ENCODE results near the gene ISCA2.
A peak's percentile ranks its signal among the peaks of the same experiment; 100 is the strongest.
"Not testable (repeated sequence)": the region's sequence is repeated elsewhere in the genome, so short reads cannot be mapped to it uniquely, and the experiment has no call there.

The ISCA2 gene

GRCh38 chr14:74519316-74520074 lies 25.9 kb downstream of the ISCA2 start:
- no peak for DNase-seq
- in situ Hi-C loops (cut with HindIII; ENCODE audit: low pct_ligation_motif_present, low pct_unique_long_range_greater_than_20kb, low sequenced_read_pairs) = no loop called here

- in situ Hi-C loops (cut with HindIII; ENCODE audit: low pct_ligation_motif_present, low pct_unique_long_range_greater_than_20kb, low sequenced_read_pairs) = no loop called here
- no peak for DNase-seq
These were observed 28.2 kb downstream of the ISCA2 start for GRCh38 chr14:74521756-74522155.

GRCh38 chr14:74522740-74523139 lies 29.2 kb downstream of the ISCA2 start:
- in situ Hi-C loops (cut with HindIII; ENCODE audit: low pct_ligation_motif_present, low pct_unique_long_range_greater_than_20kb, low sequenced_read_pairs) = no loop called here
- no peak for DNase-seq

GRCh38 chr14:74524076-74524811 lies 30.7 kb downstream of the ISCA2 start:
- DNase-seq = no peak
- in situ Hi-C loops (cut with HindIII; ENCODE audit: low pct_ligation_motif_present, low pct_unique_long_range_greater_than_20kb, low sequenced_read_pairs) = no loop called here

GRCh38 chr14:74524812-74525135 lies 31.2 kb downstream of the ISCA2 start:
- in situ Hi-C loops (cut with HindIII; ENCODE audit: low pct_ligation_motif_present, low pct_unique_long_range_greater_than_20kb, low sequenced_read_pairs) = no loop called here
- no peak for DNase-seq

- no peak for DNase-seq
- in situ Hi-C loops (cut with HindIII; ENCODE audit: low pct_ligation_motif_present, low pct_unique_long_range_greater_than_20kb, low sequenced_read_pairs) = no loop called here
These were observed 31.8 kb downstream of the ISCA2 start for GRCh38 chr14:74525361-74525851.

- in situ Hi-C loops (cut with HindIII; ENCODE audit: low pct_ligation_motif_present, low pct_unique_long_range_greater_than_20kb, low sequenced_read_pairs) = no loop called here
- no peak for DNase-seq
These were observed 33.5 kb downstream of the ISCA2 start for GRCh38 chr14:74526854-74527585.

GRCh38 chr14:74527736-74528280 lies 34.2 kb downstream of the ISCA2 start:
- in situ Hi-C loops (cut with HindIII; ENCODE audit: low pct_ligation_motif_present, low pct_unique_long_range_greater_than_20kb, low sequenced_read_pairs) = no loop called here
- DNase-seq = no peak

- in situ Hi-C loops (cut with HindIII; ENCODE audit: low pct_ligation_motif_present, low pct_unique_long_range_greater_than_20kb, low sequenced_read_pairs) = no loop called here
- DNase-seq = no peak
These were observed 34.8 kb downstream of the ISCA2 start for GRCh38 chr14:74528406-74528805.

- DNase-seq = no peak
- in situ Hi-C loops (cut with HindIII; ENCODE audit: low pct_ligation_motif_present, low pct_unique_long_range_greater_than_20kb, low sequenced_read_pairs) = no loop called here
These were observed 35.3 kb downstream of the ISCA2 start for GRCh38 chr14:74528886-74529285.

- no peak for DNase-seq
- in situ Hi-C loops (cut with HindIII; ENCODE audit: low pct_ligation_motif_present, low pct_unique_long_range_greater_than_20kb, low sequenced_read_pairs) = no loop called here
These were observed 37.4 kb downstream of the ISCA2 start for GRCh38 chr14:74531006-74531405.

- in situ Hi-C loops (cut with HindIII; ENCODE audit: low pct_ligation_motif_present, low pct_unique_long_range_greater_than_20kb, low sequenced_read_pairs) = no loop called here
- peak; percentile 10 for DNase-seq
These were observed 37.9 kb downstream of the ISCA2 start for GRCh38 chr14:74531467-74531866.

- DNase-seq = no peak
These were observed 38.7 kb downstream of the ISCA2 start for GRCh38 chr14:74532246-74532645.

GRCh38 chr14:74533576-74533975 lies 40.0 kb downstream of the ISCA2 start:
- DNase-seq = no peak
- in situ Hi-C loops (cut with HindIII; ENCODE audit: low pct_ligation_motif_present, low pct_unique_long_range_greater_than_20kb, low sequenced_read_pairs) = no loop called here

More at GRCh38 chr14:74532246-74532645, 38.7 kb downstream of the ISCA2 start:
- in situ Hi-C loops (cut with HindIII; ENCODE audit: low pct_ligation_motif_present, low pct_unique_long_range_greater_than_20kb, low sequenced_read_pairs) = no loop called here

GRCh38 chr14:74535756-74536325 lies 42.3 kb downstream of the ISCA2 start:
- in situ Hi-C loops (cut with HindIII; ENCODE audit: low pct_ligation_motif_present, low pct_unique_long_range_greater_than_20kb, low sequenced_read_pairs) = no loop called here
- DNase-seq = no peak

GRCh38 chr14:74536336-74536735 lies 42.8 kb downstream of the ISCA2 start:
- DNase-seq; in situ Hi-C loops (cut with HindIII; ENCODE audit: low pct_ligation_motif_present, low pct_unique_long_range_greater_than_20kb, low sequenced_read_pairs): not testable (repeated sequence)

- in situ Hi-C loops (cut with HindIII; ENCODE audit: low pct_ligation_motif_present, low pct_unique_long_range_greater_than_20kb, low sequenced_read_pairs) = no loop called here
- no peak for DNase-seq
These were observed 45.1 kb downstream of the ISCA2 start for GRCh38 chr14:74538411-74539391.

- no peak for DNase-seq
These were observed 45.9 kb downstream of the ISCA2 start for GRCh38 chr14:74539503-74539902.

More at GRCh38 chr14:74539503-74539902, 45.9 kb downstream of the ISCA2 start:
- in situ Hi-C loops (cut with HindIII; ENCODE audit: low pct_ligation_motif_present, low pct_unique_long_range_greater_than_20kb, low sequenced_read_pairs) = no loop called here
